H1 (cell line): ENCODE results near the gene OR52R1. TPM values are rescaled to one million over a fixed set of nuclear protein-coding genes. Genes with fewer than 3 reads are reported as not detected.

ENCODE experiments used
- CTCF ChIA-PET: fragments of 300-600 bp; sonication (Branson Sonifier 250); formaldehyde crosslinking; loops from one replicate; lab custom pipeline; 2021; ENCODE audit not compliant: partially characterized antibody; lab: Charles Lee
- POLR2A ChIA-PET: fragments of 300-600 bp; sonication (Branson Sonifier 250); formaldehyde crosslinking; loops from one replicate; lab custom pipeline; 2021; ENCODE audit warnings: inconsistent platforms; ENCODE audit not compliant: partially characterized antibody; lab: Charles Lee
- DNase-seq, 2 experiments: peaks; one replicate each; pipeline versions ENCODE4 v3.0.0 to v3.0.0-alpha.2; 2010 to 2022; ENCODE audit warnings: low spot score in 2 of 2, low read depth in 1 of 2, mixed read lengths in 1 of 2
- FAIRE-seq: peaks from 2 replicates; lab custom pipeline; 2011; peaks lifted over from hg19 to GRCh38; lab: Jason Lieb, UNC
- H2AFZ ChIP-seq: 2 replicates; pipeline ENCODE4 v1.8.1; 2012; ENCODE audit warnings: low read length, inconsistent platforms
- H2AK5ac ChIP-seq: 2 replicates; pipeline ENCODE4 v1.6.1; 2013; ENCODE audit warnings: low read depth, low read length
- H2BK120ac ChIP-seq: replicated peaks from 2 replicates; pipeline ENCODE3; 2013; ENCODE audit warnings: low read depth, low read length, inconsistent platforms
- H2BK12ac ChIP-seq: 2 replicates; pipeline ENCODE4 v1.6.1; 2013; ENCODE audit warnings: low read depth, low read length
- H2BK15ac ChIP-seq: 2 replicates; pipeline ENCODE4 v1.6.1; 2013; ENCODE audit warnings: low read length
- H2BK20ac ChIP-seq: 2 replicates; pipeline ENCODE4 v1.6.1; 2013; ENCODE audit warnings: low read length
- H2BK5ac ChIP-seq: 2 replicates; pipeline ENCODE4 v1.6.1; 2013; ENCODE audit warnings: low read depth, low read length
- H3K14ac ChIP-seq: 2 replicates; pipeline ENCODE4 v1.6.1; 2013; ENCODE audit warnings: inconsistent platforms; ENCODE audit not compliant: insufficient read length
- H3K18ac ChIP-seq: 2 replicates; pipeline ENCODE4 v1.6.1; 2013; ENCODE audit warnings: low read length; ENCODE audit errors: extremely low read depth
- H3K23ac ChIP-seq: 2 replicates; pipeline ENCODE4 v1.6.1; 2013; ENCODE audit warnings: inconsistent platforms; ENCODE audit not compliant: insufficient read length
- H3K23me2 ChIP-seq: 2 replicates; pipeline ENCODE4 v1.6.1; 2013; ENCODE audit warnings: low read depth, low read length
- H3K27ac ChIP-seq: 2 replicates; pipeline ENCODE4 v1.6.1; 2011; ENCODE audit warnings: low read depth, low read length, inconsistent platforms
- H3K27me3 ChIP-seq, 4 experiments: replicated peaks in 1 of 4; 1 replicate in 1 of 4; 2 replicates in 3 of 4; pipeline versions ENCODE4 v1.6.1 to v1.8.1; 2011 to 2013; ENCODE audit warnings: low read length in 3 of 4, mild to moderate bottlenecking in 3 of 4, inconsistent platforms in 2 of 4, mixed read lengths in 2 of 4, moderate library complexity in 1 of 4; ENCODE audit not compliant: control insufficient read depth in 3 of 4, insufficient read depth in 3 of 4; ENCODE audit errors: extremely low read depth in 1 of 4
- H3K36me3 ChIP-seq, 4 experiments: 2 replicates each; pipeline versions ENCODE4 v1.6.1 to v1.8.1; 2011 to 2013; ENCODE audit warnings: mild to moderate bottlenecking in 4 of 4, low read length in 3 of 4, moderate library complexity in 2 of 4, control low read depth in 1 of 4, inconsistent platforms in 1 of 4; ENCODE audit not compliant: insufficient read depth in 4 of 4, control insufficient read depth in 2 of 4
- H3K4ac ChIP-seq: replicated peaks from 2 replicates; pipeline ENCODE3; 2013; ENCODE audit warnings: low read length, low read depth, mixed read lengths, inconsistent platforms; ENCODE audit not compliant: insufficient read length
- H3K4me1 ChIP-seq, 4 experiments: replicated peaks in 1 of 4; 1 replicate in 1 of 4; 2 replicates in 3 of 4; pipeline versions ENCODE4 v1.6.1 to v1.8.1; 2011 to 2013; ENCODE audit warnings: low read length in 3 of 4, inconsistent platforms in 2 of 4, mixed read lengths in 1 of 4; ENCODE audit not compliant: insufficient read depth in 4 of 4, control insufficient read depth in 3 of 4
- H3K4me2 ChIP-seq, 2 experiments: 2 replicates each; pipeline versions ENCODE4 v1.6.1 to v1.8.1; 2011 to 2013; ENCODE audit warnings: low read depth in 2 of 2, low read length in 2 of 2, control low read depth in 1 of 2, inconsistent platforms in 1 of 2, mild to moderate bottlenecking in 1 of 2; ENCODE audit not compliant: insufficient read depth in 1 of 2
- H3K4me3 ChIP-seq, 4 experiments: fragments of 200-600, 300-600 bp in 1 of 4; sonication (generic), shearing (Covaris generic), sonication (Bioruptor Twin) in 1 of 4; 2 replicates each; pipeline versions ENCODE4 v1.5.1 to v1.8.1; 2011 to 2016; ENCODE audit warnings: low read length in 4 of 4, low read depth in 3 of 4, control low read depth in 2 of 4, inconsistent platforms in 2 of 4, mild to moderate bottlenecking in 2 of 4, mixed read lengths in 1 of 4, moderate library complexity in 1 of 4; ENCODE audit not compliant: insufficient read depth in 2 of 4; ENCODE audit errors: extremely low read depth in 1 of 4
- H3K56ac ChIP-seq: replicated peaks from 2 replicates; pipeline ENCODE3; 2013; ENCODE audit warnings: low read depth, mild to moderate bottlenecking, mixed read lengths, low read length, inconsistent platforms; ENCODE audit not compliant: insufficient read length
- H3K79me1 ChIP-seq: 2 replicates; pipeline ENCODE4 v1.6.1; 2013; ENCODE audit warnings: low read depth, low read length, control low read depth
- H3K79me2 ChIP-seq, 2 experiments: 2 replicates each; pipeline versions ENCODE4 v1.6.1 to v1.8.1; 2012 to 2013; ENCODE audit warnings: low read length in 2 of 2, mild to moderate bottlenecking in 2 of 2, inconsistent platforms in 1 of 2; ENCODE audit not compliant: insufficient read depth in 2 of 2, control insufficient read depth in 1 of 2
- H3K9ac ChIP-seq, 4 experiments: replicated peaks in 1 of 4; 1 replicate in 1 of 4; 2 replicates in 3 of 4; pipeline versions ENCODE4 v1.6.1 to v1.8.1; 2011 to 2013; ENCODE audit warnings: low read depth in 3 of 4, low read length in 3 of 4, control low read depth in 2 of 4, mild to moderate bottlenecking in 2 of 4, moderate library complexity in 2 of 4, inconsistent platforms in 1 of 4; ENCODE audit errors: extremely low read depth in 1 of 4
- H3K9me3 ChIP-seq, 2 experiments: 2 replicates each; pipeline versions ENCODE4 v1.6.1 to v1.8.1; 2012 to 2013; ENCODE audit warnings: mild to moderate bottlenecking in 2 of 2, moderate library complexity in 2 of 2, control low read depth in 1 of 2, inconsistent platforms in 1 of 2, low read depth in 1 of 2, low read length in 1 of 2, mixed read lengths in 1 of 2; ENCODE audit not compliant: insufficient read depth in 2 of 2
- H4K20me1 ChIP-seq, 2 experiments: replicated peaks in 1 of 2; 2 replicates each; pipeline versions ENCODE3 to v1.8.1; 2011 to 2013; ENCODE audit warnings: inconsistent platforms in 2 of 2, low read length in 2 of 2, mild to moderate bottlenecking in 1 of 2; ENCODE audit not compliant: insufficient read depth in 2 of 2, control insufficient read depth in 1 of 2
- H4K5ac ChIP-seq: 2 replicates; pipeline ENCODE4 v1.6.1; 2013; ENCODE audit warnings: low read length, low read depth, mixed read lengths, inconsistent platforms; ENCODE audit not compliant: insufficient read length
- H4K8ac ChIP-seq: 2 replicates; pipeline ENCODE4 v1.8.0; 2013; ENCODE audit warnings: mild to moderate bottlenecking, moderate library complexity, low read length, inconsistent platforms; ENCODE audit not compliant: insufficient read depth; ENCODE audit errors: extremely low read depth
- H4K91ac ChIP-seq: replicated peaks from 2 replicates; pipeline ENCODE3; 2013; ENCODE audit warnings: low read length, mixed read lengths, inconsistent platforms; ENCODE audit not compliant: insufficient read length
- ATF2 ChIP-seq: IDR thresholded peaks from 2 replicates; pipeline ENCODE4 v1.6.1; 2012; ENCODE audit warnings: low read length, inconsistent platforms
- FOSL1 ChIP-seq: IDR thresholded peaks from 2 replicates; pipeline ENCODE4 v1.6.1; 2011; ENCODE audit warnings: mild to moderate bottlenecking, low read depth, low read length, moderate library complexity; ENCODE audit not compliant: insufficient read depth
- GABPA ChIP-seq: IDR thresholded peaks from 2 replicates; pipeline ENCODE4 v1.6.1; 2011; ENCODE audit warnings: mild to moderate bottlenecking, low read length, moderate library complexity, borderline replicate concordance; ENCODE audit not compliant: insufficient read depth
- KDM4A ChIP-seq: IDR thresholded peaks from one replicate; pipeline ENCODE4 v1.7.1; 2012; ENCODE audit warnings: low read depth, mild to moderate bottlenecking, moderate library complexity, low read length, inconsistent platforms; ENCODE audit not compliant: severe bottlenecking
- RAD21 ChIP-seq, 2 experiments: IDR thresholded peaks in 1 of 2; conservative IDR thresholded peaks in 1 of 2; 2 replicates each; pipeline ENCODE4 v1.6.1; 2011; ENCODE audit warnings: low read depth in 2 of 2, low read length in 2 of 2, improper control_type of control experiment in 1 of 2, inconsistent platforms in 1 of 2, mild to moderate bottlenecking in 1 of 2, moderate library complexity in 1 of 2
- TAF1 ChIP-seq: IDR thresholded peaks from 2 replicates; pipeline ENCODE4 v1.6.1; 2011; ENCODE audit warnings: mild to moderate bottlenecking, low read depth, low read length
- TEAD4 ChIP-seq: IDR thresholded peaks from 2 replicates; pipeline ENCODE4 v1.6.1; 2012; ENCODE audit warnings: low read depth, low read length, inconsistent platforms, mixed read lengths
- WGBS, 2 experiments: shearing (Covaris generic) in 1 of 2; methylation state at CpG; one replicate each; pipeline versions ENCODE4 v1.1.6 to v1.1.7; 2013 to 2015; ENCODE audit warnings: low lambda C conversion rate in 2 of 2, mixed read lengths in 2 of 2, inconsistent platforms in 1 of 2, low coverage in 1 of 2, missing lambda C conversion rate in 1 of 2; ENCODE audit not compliant: insufficient replicate concordance in 2 of 2, insufficient coverage in 1 of 2, insufficient read length in 1 of 2; ENCODE audit errors: extremely low coverage in 1 of 2, missing lambda C conversion rate in 1 of 2; 5-methylcytosine and 5-hydroxymethylcytosine counted together
- polyA plus RNA-seq, 7 experiments: library from polyadenylated mRNA; depleted of rRNA in 3 of 7; stranded (reverse) in 5 of 7; unstranded in 2 of 7; fragments of >200 nt in 5 of 7; fragments of 200-250 nt in 2 of 7; gene quantifications; 1 replicate in 5 of 7; 2 replicates in 1 of 7; 4 replicates in 1 of 7; pipeline versions ENCODE4 v1.2.1 to v1.2.3, GENCODE V29; 2011 to 2013; ENCODE audit warnings: missing spikeins in 2 of 7, mixed read lengths in 2 of 7
- total RNA-seq: library from RNA; stranded (reverse); fragmentation: NEBNext Ultra II Directional; extraction: Animal tissue kit (Norgen Biotek cat#: 25700); gene quantifications from 2 replicates; pipeline ENCODE4 v1.2.1, GENCODE V29; 2021
- TF ChIP-seq, protein P1 (sequence below): IDR thresholded peaks from 2 replicates; pipeline ENCODE4 v1.6.1; 2011; ENCODE audit warnings: low read length, improper control_type of control experiment

The OR52R1 gene
- total and polyA plus RNA-seq, 2 of the 8 experiments (the other 6 are each of a cell fraction or from before 2014, with no cell fraction given) = not detected

- FAIRE-seq (no peak), DNase-seq (no peak)
- Histone ChIP-seq H3K56ac (no peak overlapping the region), H2BK5ac (no peak overlapping the region), H3K14ac (no peak overlapping the region), H2BK15ac (no peak overlapping the region), H3K27me3 (peaks cover 0 to 1% (median 0%) of the 10 kb centered on the region in 4 experiments; a peak in 1 of 7 replicates), H3K9me3 (no peaks in the 10 kb centered on the region), H3K36me3 (no peaks in the 10 kb centered on the region), H2BK12ac (no peak overlapping the region), H3K23me2 (no peaks in the 10 kb centered on the region; the same call in 1 of the 2 replicates), H4K20me1 (no peaks in the 10 kb centered on the region), H3K18ac (no peak overlapping the region), H3K23ac (no peak overlapping the region), H3K4me1 (no peaks in the 10 kb centered on the region), H3K4me3 (no peak overlapping the region), H3K79me2 (no peaks in the 10 kb centered on the region), H2AK5ac (no peak overlapping the region), H2BK20ac (no peak overlapping the region), H4K5ac (no peak overlapping the region), H4K91ac (no peak overlapping the region), H2AFZ (peak overlapping the region; percentile 39; the same call in 1 of the 2 replicates), H4K8ac (no peak overlapping the region), H3K79me1 (no peaks in the 10 kb centered on the region), H3K27ac (no peak overlapping the region), H2BK120ac (no peak overlapping the region), H3K9ac (no peak overlapping the region), H3K4ac (no peak overlapping the region), H3K4me2 (no peak overlapping the region)
- ChIA-PET POLR2A (interaction anchor here (0.7 kb wide), 1 partner anchor 123 kb away, joined by 3 read pairs; no protein-coding TSS in a partner anchor), CTCF (interaction anchor here (1.2 to 1.4 kb wide), 2 partner anchors 58 to 160 kb away, joined by 4 to 6 read pairs; partner anchors contain the start of gene OR51D1)
- WGBS, 2 experiments = 48% methylated on average over 2 of the region's 2 CpGs; no CpG with 5 or more reads in 1 of the 2 experiments
- no peak for TF ChIP-seq FOSL1
- no peak for TF ChIP-seq KDM4A
- TF ChIP-seq TAF1 = no peak
- no peak for TF ChIP-seq GABPA
- TF ChIP-seq, protein P1, sequence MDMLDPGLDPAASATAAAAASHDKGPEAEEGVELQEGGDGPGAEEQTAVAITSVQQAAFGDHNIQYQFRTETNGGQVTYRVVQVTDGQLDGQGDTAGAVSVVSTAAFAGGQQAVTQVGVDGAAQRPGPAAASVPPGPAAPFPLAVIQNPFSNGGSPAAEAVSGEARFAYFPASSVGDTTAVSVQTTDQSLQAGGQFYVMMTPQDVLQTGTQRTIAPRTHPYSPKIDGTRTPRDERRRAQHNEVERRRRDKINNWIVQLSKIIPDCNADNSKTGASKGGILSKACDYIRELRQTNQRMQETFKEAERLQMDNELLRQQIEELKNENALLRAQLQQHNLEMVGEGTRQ = no peak
- no peak for TF ChIP-seq TEAD4
- no peak for TF ChIP-seq RAD21 (IDR thresholded peaks at IDR 0.05 in 1 of 2, conservative IDR thresholded peaks at IDR 0.05 in 1 of 2; ENCODE audit: low read depth in 2 of 2, low read length in 2 of 2)
- TF ChIP-seq ATF2 = no peak
Measured at GRCh38 chr11:4797206-4797605, 7.0 kb downstream of the OR52R1 start.
